ENCODE data around the gene CYP24A1.

DNA sequence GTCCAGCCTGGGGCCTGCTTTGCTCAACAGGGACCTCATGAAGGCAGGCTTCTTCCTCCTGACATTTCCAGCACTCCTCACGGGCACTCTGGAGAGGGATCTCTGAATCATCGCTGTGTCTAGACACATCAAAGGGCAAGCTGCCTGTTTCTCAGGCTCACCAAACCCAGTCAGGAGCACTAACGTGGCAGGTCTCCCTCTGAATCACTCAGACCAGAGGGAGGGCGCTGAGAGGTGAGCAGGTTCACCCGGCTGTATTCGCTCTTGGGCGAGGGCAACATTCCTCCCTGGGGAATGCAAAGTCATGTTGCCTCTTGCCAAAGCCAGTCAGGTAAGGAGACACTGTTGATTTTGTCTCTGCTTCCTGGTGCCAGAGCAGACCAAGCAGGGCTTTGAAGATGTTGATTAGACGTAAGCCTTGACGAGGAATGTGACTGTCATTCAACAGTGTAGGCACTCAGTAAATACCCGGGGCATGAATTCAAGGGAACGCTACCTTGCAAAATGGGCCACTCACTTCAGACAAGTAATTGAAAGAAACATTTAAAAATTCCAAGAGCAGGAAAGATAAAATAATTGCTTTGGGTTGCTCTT, 50.1 kb downstream of the CYP24A1 start:
- TF ChIP-seq, protein P1, sequence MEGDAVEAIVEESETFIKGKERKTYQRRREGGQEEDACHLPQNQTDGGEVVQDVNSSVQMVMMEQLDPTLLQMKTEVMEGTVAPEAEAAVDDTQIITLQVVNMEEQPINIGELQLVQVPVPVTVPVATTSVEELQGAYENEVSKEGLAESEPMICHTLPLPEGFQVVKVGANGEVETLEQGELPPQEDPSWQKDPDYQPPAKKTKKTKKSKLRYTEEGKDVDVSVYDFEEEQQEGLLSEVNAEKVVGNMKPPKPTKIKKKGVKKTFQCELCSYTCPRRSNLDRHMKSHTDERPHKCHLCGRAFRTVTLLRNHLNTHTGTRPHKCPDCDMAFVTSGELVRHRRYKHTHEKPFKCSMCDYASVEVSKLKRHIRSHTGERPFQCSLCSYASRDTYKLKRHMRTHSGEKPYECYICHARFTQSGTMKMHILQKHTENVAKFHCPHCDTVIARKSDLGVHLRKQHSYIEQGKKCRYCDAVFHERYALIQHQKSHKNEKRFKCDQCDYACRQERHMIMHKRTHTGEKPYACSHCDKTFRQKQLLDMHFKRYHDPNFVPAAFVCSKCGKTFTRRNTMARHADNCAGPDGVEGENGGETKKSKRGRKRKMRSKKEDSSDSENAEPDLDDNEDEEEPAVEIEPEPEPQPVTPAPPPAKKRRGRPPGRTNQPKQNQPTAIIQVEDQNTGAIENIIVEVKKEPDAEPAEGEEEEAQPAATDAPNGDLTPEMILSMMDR (IDR thresholded peaks at IDR 0.05; ENCODE audit: insufficient read depth, low read depth, low read length): no peak
- no peak for TF ChIP-seq EZH2 (IDR thresholded peaks at IDR 0.05; ENCODE audit: insufficient read depth, low read length)
